GM12878 (cell line): ENCODE results near the gene COQ6. TPM values are rescaled to one million over a fixed set of nuclear protein-coding genes. Genes with fewer than 3 reads are reported as not detected.

Experiments used
- ATAC-seq: fragments of 200-7000 bp; cut with Tn5 transposase; 3 replicates; pipeline ENCODE4 v1.9.1; 2020; ENCODE audit warnings: mild to moderate bottlenecking, moderate library complexity
- BruUV-seq: library from RNA; stranded (reverse); fragments of 400-500 nt; replicated peaks from 2 replicates; lab custom pipeline; 2021; lab: Mats Ljungman, UMichigan
- CTCF ChIA-PET: fragments of 300-600 bp; sonication (Branson Sonifier 250); formaldehyde crosslinking; extraction: SDS; loops from one replicate; lab custom pipeline; 2021; ENCODE audit warnings: inconsistent platforms; lab: Yijun Ruan, JAX
- POLR2A ChIA-PET: fragments of 350-600 bp; formaldehyde crosslinking; extraction: SDS; loops from one replicate; lab custom pipeline; 2021; ENCODE audit warnings: inconsistent platforms; lab: Charles Lee
- RAD21 ChIA-PET: fragments of 300-600 bp; sonication (Branson Sonifier 250); formaldehyde crosslinking; loops from one replicate; lab custom pipeline; 2023; ENCODE audit warnings: antibody characterized with exemption; ENCODE audit not compliant: unreplicated experiment; lab: Charles Lee
- SMC1A ChIA-PET: fragments of 300-600 bp; sonication (Branson Sonifier 250); formaldehyde crosslinking; loops from one replicate; lab custom pipeline; 2023; ENCODE audit not compliant: unreplicated experiment, uncharacterized antibody; lab: Charles Lee
- DNase-seq: peaks from one replicate; pipeline ENCODE4 v3.0.0-alpha.2; 2011; ENCODE audit warnings: low read depth, low spot score
- FAIRE-seq: peaks from 3 replicates; lab custom pipeline; 2011; peaks lifted over from hg19 to GRCh38; lab: Jason Lieb, UNC
- H2AFZ ChIP-seq: 2 replicates; pipeline ENCODE4 v1.6.0; 2011; ENCODE audit warnings: low read depth, low read length, control low read depth; ENCODE audit not compliant: control insufficient read depth
- H3K27ac ChIP-seq: 2 replicates; pipeline ENCODE4 v1.5.1; 2011; ENCODE audit warnings: control low read depth; ENCODE audit not compliant: control insufficient read depth, insufficient read depth
- H3K27me3 ChIP-seq, 2 experiments: replicated peaks in 1 of 2; 2 replicates each; pipeline versions ENCODE4 v1.6.0 to v1.6.1; 2011; ENCODE audit warnings: low read length in 1 of 2; ENCODE audit not compliant: control insufficient read depth in 2 of 2, insufficient read depth in 2 of 2
- H3K36me3 ChIP-seq, 2 experiments: 2 replicates each; pipeline ENCODE4 v1.5.1; 2011; ENCODE audit warnings: low read length in 1 of 2; ENCODE audit not compliant: control insufficient read depth in 2 of 2, insufficient read depth in 2 of 2
- H3K4me1 ChIP-seq: 2 replicates; pipeline ENCODE4 v1.6.1; 2011; ENCODE audit warnings: mild to moderate bottlenecking, low read length, moderate library complexity, mixed read lengths; ENCODE audit not compliant: control insufficient read depth, insufficient read depth
- H3K4me2 ChIP-seq: 2 replicates; pipeline ENCODE4 v1.6.0; 2011; ENCODE audit warnings: control low read depth; ENCODE audit not compliant: control insufficient read depth, insufficient read depth
- H3K4me3 ChIP-seq: fragments of 200-600 bp; sonication (generic); 2 replicates; pipeline ENCODE4 v1.5.1; 2016
- H3K79me2 ChIP-seq: 2 replicates; pipeline ENCODE4 v1.6.0; 2011; ENCODE audit warnings: low read length; ENCODE audit not compliant: control insufficient read depth, insufficient read depth
- H3K9ac ChIP-seq: 2 replicates; pipeline ENCODE4 v1.8.0; 2011; ENCODE audit warnings: low read length, control low read depth, mixed read lengths; ENCODE audit not compliant: control insufficient read depth, insufficient read depth
- H3K9me3 ChIP-seq: replicated peaks from 3 replicates; pipeline ENCODE4 v1.5.1; 2011; ENCODE audit warnings: mild to moderate bottlenecking, low read length; ENCODE audit not compliant: control insufficient read depth, insufficient read depth
- H4K20me1 ChIP-seq: 2 replicates; pipeline ENCODE4 v1.6.0; 2011; ENCODE audit not compliant: control insufficient read depth, insufficient read depth
- BMI1 ChIP-seq: fragments of 450-650 bp; IDR thresholded peaks from 2 replicates; pipeline ENCODE4 v1.6.1; 2016; ENCODE audit warnings: mild to moderate bottlenecking, moderate library complexity, borderline replicate concordance
- CBX5 ChIP-seq: sonication (generic); IDR thresholded peaks from 2 replicates; pipeline ENCODE4 v1.6.1; 2016; ENCODE audit warnings: low read depth, moderate library complexity, mild to moderate bottlenecking, inconsistent platforms
- EGR1 ChIP-seq, 2 experiments: IDR thresholded peaks; 1 replicate in 1 of 2; 2 replicates in 1 of 2; pipeline ENCODE4 v1.6.1; 2011 to 2012; ENCODE audit warnings: low read depth in 2 of 2, low read length in 2 of 2, borderline replicate concordance in 1 of 2, mild to moderate bottlenecking in 1 of 2, moderate library complexity in 1 of 2
- EP300 ChIP-seq, 2 experiments: fragments of 150-350 bp in 1 of 2; IDR thresholded peaks; 2 replicates each; pipeline ENCODE4 v1.6.1; 2011 to 2012; ENCODE audit warnings: low read depth in 2 of 2, low read length in 2 of 2, borderline replicate concordance in 1 of 2, improper control_type of control experiment in 1 of 2, inconsistent platforms in 1 of 2; ENCODE audit not compliant: control insufficient read depth in 1 of 2
- GATAD2B ChIP-seq: fragments of 450-650 bp; conservative IDR thresholded peaks from 2 replicates; pipeline ENCODE4 v1.6.1; 2017; ENCODE audit warnings: low read depth, mild to moderate bottlenecking, moderate library complexity
- KDM1A ChIP-seq: fragments of 200-600 bp; sonication (generic); IDR thresholded peaks from 2 replicates; pipeline ENCODE4 v1.6.1; 2016; ENCODE audit warnings: borderline replicate concordance
- MYB ChIP-seq: fragments of 150-350 bp; IDR thresholded peaks from 2 replicates; pipeline ENCODE4 v1.6.1; 2014; ENCODE audit warnings: mild to moderate bottlenecking, low read depth, low read length, borderline replicate concordance
- NBN ChIP-seq: fragments of 450-650 bp; IDR thresholded peaks from 2 replicates; pipeline ENCODE4 v1.6.1; 2016
- NR2C2 ChIP-seq: IDR thresholded peaks from 2 replicates; pipeline ENCODE4 v1.6.1; 2011; ENCODE audit warnings: borderline replicate concordance, low read depth; ENCODE audit not compliant: control insufficient read depth, insufficient read length
- RBBP5 ChIP-seq: fragments of 200-600 bp; sonication (generic); conservative IDR thresholded peaks from 2 replicates; pipeline ENCODE4 v1.6.1; 2016
- SP1 ChIP-seq: IDR thresholded peaks from one replicate; pipeline ENCODE4 v1.6.1; 2011; ENCODE audit warnings: low read depth, low read length
- SUPT20H ChIP-seq: IDR thresholded peaks from 2 replicates; pipeline ENCODE4 v1.6.1; 2011; ENCODE audit warnings: low read depth, mild to moderate bottlenecking, low read length, moderate library complexity, borderline replicate concordance; ENCODE audit not compliant: control insufficient read depth
- TCF12 ChIP-seq: IDR thresholded peaks from 2 replicates; pipeline ENCODE4 v1.6.1; 2011; ENCODE audit warnings: low read depth, mild to moderate bottlenecking, low read length
- ZBTB11 ChIP-seq: fragments of 450-650 bp; formaldehyde crosslinking; IDR thresholded peaks from 2 replicates; pipeline ENCODE4 v1.5.0; 2022; ENCODE audit warnings: mild to moderate bottlenecking, missing genetic modification characterization
- ZNF592 ChIP-seq: fragments of 450-650 bp; IDR thresholded peaks from 2 replicates; pipeline ENCODE4 v1.6.1; 2017; ENCODE audit warnings: mild to moderate bottlenecking, moderate library complexity
- WGBS: methylation state at CpG from one replicate; pipeline ENCODE4 v1.1.6; 2016; ENCODE audit warnings: low lambda C conversion rate; ENCODE audit not compliant: insufficient replicate concordance, insufficient coverage; ENCODE audit errors: missing lambda C conversion rate; 5-methylcytosine and 5-hydroxymethylcytosine counted together
- in situ Hi-C: fragments of 300-500 bp; cut with MboI; formaldehyde crosslinking; loops from 9 replicates; pipeline ENCODE4 v1.14.3; 2018; ENCODE audit warnings: mixed read lengths
- intact Hi-C: fragments of 100-400 bp; cut with micrococcal nuclease; formaldehyde crosslinking; loops from one replicate; pipeline ENCODE4 v1.14.2; 2022; ENCODE audit not compliant: unreplicated experiment
- polyA plus RNA-seq, 11 experiments: library from polyadenylated mRNA; depleted of rRNA in 4 of 11; unstranded in 6 of 11; stranded (reverse) in 5 of 11; fragments of >200 nt; fragmentation: Nextera tagmentation in 4 of 11; fragmentation: Illumina TruSeq in 1 of 11; extraction: Ambion mirVana in 4 of 11; extraction: Trizol in 1 of 11; gene quantifications; 1 replicate in 1 of 11; 2 replicates in 10 of 11; pipeline versions ENCODE4 v1.2.1 to v1.2.3, GENCODE V29; 2011 to 2016; ENCODE audit warnings: inconsistent platforms in 2 of 11, missing spikeins in 2 of 11, low read depth in 1 of 11
- total RNA-seq, 4 experiments: library from RNA; depleted of rRNA in 3 of 4; stranded (reverse); fragments of >200 nt in 3 of 4; fragmentation: Illumina TruSeq in 1 of 4; extraction: Trizol in 1 of 4; gene quantifications; 2 replicates each; pipeline versions ENCODE4 v1.2.1 to v1.2.3, GENCODE V29; 2013 to 2021

The COQ6 gene
- total and polyA plus RNA-seq, 10 of the 15 experiments (the other 5 are each of a cell fraction or from before 2014, with no cell fraction given) = 5.4 to 45.5 (median 19.1) TPM

GRCh38 chr14:73936548-73936947, 13.6 kb upstream of the COQ6 start:
- in situ Hi-C loops (no loop called here), intact Hi-C loops (no loop called here)
- Histone ChIP-seq H3K79me2 (no peaks in the 10 kb centered on the region), H3K36me3 (peaks cover 5 to 11% of the 10 kb centered on the region in 2 experiments; a peak in 3 of 4 replicates), H3K4me3 (no peak overlapping the region), H4K20me1 (no peaks in the 10 kb centered on the region), H3K4me1 (no peaks in the 10 kb centered on the region), H3K9ac (no peak overlapping the region), H3K27me3 (no peaks in the 10 kb centered on the region), H3K27ac (no peak overlapping the region), H3K9me3 (no peaks in the 10 kb centered on the region), H3K4me2 (no peak overlapping the region), H2AFZ (no peak overlapping the region)
- BruUV-seq = no TSS peak
- no peak for TF ChIP-seq CBX5
- TF ChIP-seq SP1 = no peak
- no peak for TF ChIP-seq EP300 (IDR thresholded peaks at IDR 0.05; ENCODE audit: borderline replicate concordance in 1 of 2, control insufficient read depth in 1 of 2, low read depth in 2 of 2, low read length in 2 of 2)
- TF ChIP-seq BMI1 = no peak
- TF ChIP-seq ZNF592 = no peak
- no peak for TF ChIP-seq ZBTB11 (CRISPR knock-in tag)
- no peak for TF ChIP-seq EGR1 (IDR thresholded peaks at IDR 0.05; ENCODE audit: borderline replicate concordance in 1 of 2, low read depth in 2 of 2, low read length in 2 of 2)
- no peak for TF ChIP-seq NBN
- TF ChIP-seq KDM1A = no peak
- TF ChIP-seq SUPT20H = no peak
- no peak for TF ChIP-seq RBBP5
- no peak for TF ChIP-seq MYB
- no peak for TF ChIP-seq TCF12
- no peak for TF ChIP-seq GATAD2B
- no peak for TF ChIP-seq NR2C2
- 100% methylated on average over 1 of the region's 1 CpG for WGBS
- DNase-seq = no peak
- no peak for FAIRE-seq
- ChIA-PET POLR2A (interaction anchor here (0.6 kb wide), 1 partner anchor 15 kb away, joined by 4 read pairs; no protein-coding TSS in a partner anchor), SMC1A (interaction anchor here (0.8 to 1.4 kb wide), 3 partner anchors 10 to 208 kb away, joined by 3 to 4 read pairs (median 3); no protein-coding TSS in a partner anchor), CTCF (interaction anchor here (1.4 to 1.6 kb wide), 5 partner anchors 10 to 223 kb away, joined by 3 to 6 read pairs (median 3); no protein-coding TSS in a partner anchor), RAD21 (no interaction called here)
- no peak for ATAC-seq
